GM19239 (cell line): ENCODE results near the gene GNAT2.

ENCODE experiments used
- DNase-seq: peaks from one replicate; pipeline ENCODE4 v3.0.0; 2011; ENCODE audit warnings: low spot score; ENCODE audit not compliant: insufficient read length
- FAIRE-seq: peaks from 2 replicates; lab custom pipeline; 2011; peaks lifted over from hg19 to GRCh38; lab: Jason Lieb, UNC

Gene GNAT2

DNA sequence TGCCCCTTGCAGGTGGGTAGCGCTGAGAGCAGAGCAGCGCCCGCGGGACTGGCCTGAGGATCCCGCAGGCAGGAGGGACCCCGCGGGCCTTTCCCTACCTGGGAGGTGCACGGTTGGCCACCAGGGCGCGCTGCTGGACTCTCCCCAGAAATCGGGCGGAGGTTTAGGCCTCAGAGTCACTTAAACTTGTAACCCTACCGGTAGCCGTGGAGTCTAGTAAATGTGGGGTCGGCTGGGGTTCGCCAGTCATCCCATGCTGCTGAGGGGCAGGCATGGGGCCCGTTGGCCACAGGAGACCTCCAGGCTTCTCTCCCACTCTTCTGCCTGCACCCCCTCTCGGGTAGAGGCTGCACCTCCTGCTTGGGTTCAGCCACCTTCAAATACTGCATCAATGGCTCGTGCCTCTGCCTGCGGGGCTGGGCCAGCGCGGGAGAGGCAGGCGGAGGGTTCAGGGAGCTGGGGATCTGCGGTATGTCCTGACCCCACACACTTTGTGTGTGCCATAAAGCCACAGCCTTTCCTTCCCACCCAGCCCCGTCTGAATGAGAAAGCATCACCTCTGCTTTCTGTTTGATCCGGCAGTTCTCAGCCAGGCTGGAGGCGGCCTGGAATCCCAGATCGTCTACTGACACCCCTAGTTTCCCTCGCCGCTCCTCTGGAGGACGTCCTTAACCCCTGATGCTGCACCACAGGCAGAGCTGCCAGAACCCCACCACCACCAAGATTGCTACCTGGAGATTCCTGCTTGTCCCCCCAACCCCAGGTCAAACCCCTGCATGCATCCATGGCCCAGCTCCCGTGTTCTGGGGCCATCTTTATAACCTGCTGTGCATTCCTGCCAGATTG lies 24.2 kb upstream of the GNAT2 start:
- peak; percentile 76 for FAIRE-seq
- DNase-seq, result peak; percentile 73

DNA sequence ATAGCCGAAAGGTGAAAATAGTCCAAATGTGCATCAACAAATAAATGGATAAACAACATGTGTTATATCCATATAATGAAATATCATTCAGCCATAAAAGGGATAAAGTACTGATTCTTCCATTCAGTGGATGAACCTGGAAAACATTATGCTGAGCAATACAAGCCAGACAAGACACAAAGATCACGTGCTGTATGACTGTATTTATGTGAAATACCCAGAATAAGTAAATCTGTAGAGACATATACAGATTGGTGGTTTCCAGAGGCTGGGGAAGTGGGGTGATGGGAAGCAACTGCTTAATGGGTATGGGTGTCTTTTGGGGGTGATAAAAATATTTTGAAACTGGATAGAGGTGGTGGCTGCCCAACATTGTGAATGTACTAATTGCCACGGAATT lies 23.2 kb upstream of the GNAT2 start:
- DNase-seq (no peak), FAIRE-seq (no peak)

DNA sequence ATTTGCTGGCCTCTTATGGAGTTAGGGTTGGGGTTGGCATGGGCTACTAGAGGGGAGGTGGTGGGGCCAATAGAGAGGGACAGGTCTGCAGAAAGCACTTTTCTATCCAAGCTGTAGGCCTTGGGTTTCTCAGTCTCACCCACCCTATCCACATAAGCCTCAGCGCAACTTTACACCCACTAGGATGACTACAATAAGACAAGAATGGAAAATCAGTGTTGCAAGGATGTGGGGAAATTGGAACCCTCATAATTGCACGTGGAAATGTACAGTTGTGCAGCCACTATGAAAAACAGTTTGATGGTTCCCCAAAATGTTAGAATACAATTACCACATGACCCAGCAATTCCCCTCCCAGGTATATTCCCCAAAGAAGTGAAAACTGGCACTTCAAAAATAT lies 22.4 kb upstream of the GNAT2 start:
- DNase-seq, result no peak
- no peak for FAIRE-seq

DNA sequence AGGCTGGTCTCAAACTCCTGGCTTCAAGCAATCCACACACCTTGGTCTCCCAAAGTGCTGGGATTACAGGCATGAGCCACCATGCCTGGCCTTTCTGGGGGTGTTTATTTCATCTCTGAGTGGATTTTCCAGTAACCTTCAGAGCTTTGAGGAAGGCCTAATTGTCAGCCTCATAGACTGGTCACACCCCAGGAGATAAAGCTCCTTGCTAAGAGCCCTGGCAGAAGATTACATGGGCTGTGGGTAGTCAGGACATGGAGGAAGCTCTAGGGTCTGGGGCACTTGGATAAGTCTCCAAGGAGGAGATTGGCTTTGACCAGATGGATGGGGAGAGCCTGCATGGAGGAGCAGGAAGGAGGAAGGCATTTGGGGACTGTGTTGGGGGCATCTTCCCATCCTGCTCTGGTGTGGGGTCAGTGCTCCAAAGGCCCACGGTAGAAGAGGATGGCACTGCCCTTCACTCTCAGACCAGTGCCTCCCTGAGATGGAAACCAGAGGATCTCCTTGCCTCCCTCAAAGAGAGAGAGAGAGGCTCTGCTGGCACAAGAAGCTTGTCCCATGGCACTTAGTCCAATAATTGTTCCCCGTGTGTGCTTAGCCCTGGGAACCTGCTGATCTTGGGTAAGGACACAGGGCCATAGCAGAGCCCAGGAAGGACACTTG lies 21.8 kb upstream of the GNAT2 start:
- FAIRE-seq (no peak), DNase-seq (no peak)

DNA sequence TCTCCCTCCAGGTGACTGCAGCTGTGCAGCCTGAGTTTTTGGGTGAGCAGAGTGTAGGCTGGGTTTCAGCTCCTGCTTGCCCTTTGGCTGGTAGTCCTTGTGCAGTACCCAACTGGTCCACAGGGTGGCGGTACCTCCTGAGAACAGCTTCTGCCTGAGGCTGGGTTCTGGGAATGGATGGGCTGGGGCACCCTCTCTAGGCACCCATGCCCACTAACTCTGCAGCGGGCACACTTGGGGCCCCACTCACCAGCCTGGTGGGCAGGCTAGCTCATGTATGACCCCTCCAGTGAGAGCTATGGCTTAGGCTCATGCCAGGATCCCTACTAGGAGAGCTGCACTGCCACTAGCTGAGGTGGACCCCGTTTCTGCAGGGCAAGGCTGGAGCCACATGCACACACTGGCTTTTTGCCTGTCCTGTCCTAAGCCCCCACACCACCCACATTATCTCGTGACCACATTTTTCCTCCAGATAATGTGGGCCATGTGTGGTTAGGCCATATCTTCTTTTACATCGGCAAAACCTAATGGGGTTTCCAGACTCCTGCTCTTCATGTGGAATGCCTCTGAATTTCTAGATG lies 21.0 kb upstream of the GNAT2 start:
- DNase-seq (peak; percentile 59), FAIRE-seq (peak; percentile 86)

DNA sequence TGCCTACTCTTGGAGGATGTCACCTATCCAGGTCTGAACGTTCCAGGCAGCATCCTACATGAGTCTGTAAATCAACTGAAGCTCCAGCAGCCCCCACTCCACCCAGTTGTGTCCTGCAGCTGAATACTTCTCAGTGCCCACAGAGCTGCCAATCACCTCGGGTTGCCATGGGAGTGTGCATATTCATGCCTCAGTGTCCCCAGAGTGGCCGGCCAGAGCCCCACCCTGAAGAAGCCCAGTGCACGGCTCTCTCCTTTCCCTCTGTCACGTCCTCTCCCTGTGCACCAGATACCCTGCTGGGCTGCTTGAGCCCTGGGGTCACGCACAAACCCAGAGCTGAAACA lies 20.4 kb upstream of the GNAT2 start:
- no peak for FAIRE-seq
- DNase-seq, result no peak

DNA sequence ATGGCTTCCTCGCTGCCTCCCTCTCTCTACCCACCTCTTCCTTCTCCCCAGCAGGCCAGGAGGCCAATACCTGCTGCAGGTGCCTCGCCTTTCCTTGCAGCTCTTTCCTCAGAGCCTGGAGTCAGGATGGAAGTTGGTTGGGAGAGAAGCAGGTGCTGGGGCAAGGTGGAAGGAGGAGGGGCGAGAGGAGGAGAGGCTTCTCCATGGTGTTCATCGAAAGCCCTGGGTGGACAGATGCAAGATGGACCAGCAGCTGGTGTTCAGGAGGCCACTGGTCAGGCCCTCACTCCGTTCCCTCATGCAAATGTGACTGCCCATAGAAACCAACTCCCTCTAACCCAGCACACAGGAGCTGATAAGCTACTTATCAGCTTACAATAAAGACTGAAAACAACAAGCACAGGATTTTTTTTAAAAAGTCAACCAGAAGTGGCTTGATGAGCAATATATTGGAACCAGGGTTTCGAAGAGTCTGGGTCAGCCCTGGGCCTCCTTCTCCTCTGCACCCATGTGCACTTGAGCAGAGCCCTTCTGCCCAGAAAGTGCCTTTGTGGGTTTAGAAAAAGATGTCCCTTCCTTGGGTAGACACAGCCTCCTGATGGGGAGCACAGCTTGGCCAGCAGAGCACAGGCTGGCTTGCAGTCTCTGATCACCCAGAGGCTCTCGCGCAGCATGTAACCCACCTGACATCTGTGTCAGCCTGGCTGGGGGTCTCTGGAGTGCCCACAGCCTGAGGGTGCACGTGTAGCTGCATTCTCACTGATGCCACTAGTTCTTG lies 19.8 kb upstream of the GNAT2 start:
- DNase-seq (no peak), FAIRE-seq (no peak)

DNA sequence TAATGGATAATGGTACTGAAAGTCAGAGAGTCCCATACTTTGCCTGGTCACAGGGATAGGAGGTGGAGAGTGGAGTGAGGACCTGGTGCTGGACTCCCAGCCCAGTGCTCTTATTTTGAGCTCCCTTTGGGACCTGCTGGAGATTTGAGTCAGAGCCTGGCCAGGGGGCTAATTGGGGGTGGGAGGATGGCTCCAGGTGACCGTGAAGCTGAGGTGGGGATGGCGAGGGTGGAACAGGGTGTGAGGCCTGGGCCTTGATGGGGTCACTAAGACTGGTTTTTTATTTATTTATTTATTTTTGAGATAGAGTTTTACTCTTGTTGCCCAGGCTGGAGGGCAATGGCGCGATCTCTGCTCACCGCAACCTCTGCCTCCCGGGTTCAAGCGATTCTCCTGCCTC lies 18.0 kb upstream of the GNAT2 start:
- FAIRE-seq, result no peak

DNA sequence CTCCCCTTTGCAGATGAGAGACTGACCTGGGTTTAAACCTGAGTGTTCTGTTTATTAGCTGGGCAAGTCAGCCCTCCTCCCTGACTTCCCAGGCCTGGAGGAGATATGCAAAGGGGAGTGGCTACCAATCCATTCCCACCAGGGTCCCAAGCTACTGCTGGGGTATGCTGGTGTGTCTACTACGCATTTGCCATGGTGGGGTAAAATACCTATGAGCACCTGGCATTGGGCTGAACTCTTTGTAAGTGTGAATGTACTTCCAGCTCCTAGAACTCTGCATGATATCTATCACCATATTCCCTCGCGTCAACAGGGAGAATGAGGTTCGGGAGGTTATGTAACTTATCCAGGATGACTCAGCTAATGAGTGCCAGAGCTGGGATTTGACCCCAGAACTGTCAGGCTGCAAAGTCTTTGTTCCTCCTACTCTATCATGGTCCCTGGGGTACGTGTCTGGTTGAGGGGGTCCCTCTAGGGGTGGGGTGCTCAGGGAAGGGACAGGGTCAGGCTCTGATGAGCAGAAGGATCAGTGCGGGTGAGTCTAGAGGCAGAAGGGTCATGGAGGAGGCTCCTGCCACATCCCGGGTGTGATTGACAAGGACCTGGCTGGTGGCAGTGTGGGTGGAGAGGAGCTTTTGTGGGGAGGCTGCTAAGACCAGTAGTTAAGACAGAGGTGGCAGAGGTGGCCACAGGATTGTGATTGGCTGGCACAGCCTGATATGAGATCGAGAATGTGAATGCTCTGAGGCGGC lies 17.0 kb upstream of the GNAT2 start:
- DNase-seq (no peak), FAIRE-seq (no peak)

More for the DNA sequence above, 18.0 kb upstream of the GNAT2 start:
- DNase-seq, result no peak

DNA sequence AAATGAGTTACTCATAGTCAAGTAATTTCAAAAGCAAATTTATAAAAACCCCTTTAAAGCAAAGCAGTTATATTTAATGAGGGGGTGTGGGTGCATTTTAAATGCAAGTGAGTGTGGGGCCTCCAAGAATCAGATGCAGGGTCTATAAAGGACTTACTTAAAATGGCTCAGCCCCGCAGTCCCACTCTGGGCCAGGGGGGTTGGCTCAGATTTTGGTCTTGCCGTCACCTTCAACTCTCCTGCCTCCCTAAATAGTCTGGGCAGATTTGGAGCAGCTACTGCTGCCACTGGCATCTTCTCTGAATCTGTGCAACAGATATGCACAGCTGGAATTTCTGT lies 16.4 kb upstream of the GNAT2 start:
- FAIRE-seq (no peak), DNase-seq (no peak)

DNA sequence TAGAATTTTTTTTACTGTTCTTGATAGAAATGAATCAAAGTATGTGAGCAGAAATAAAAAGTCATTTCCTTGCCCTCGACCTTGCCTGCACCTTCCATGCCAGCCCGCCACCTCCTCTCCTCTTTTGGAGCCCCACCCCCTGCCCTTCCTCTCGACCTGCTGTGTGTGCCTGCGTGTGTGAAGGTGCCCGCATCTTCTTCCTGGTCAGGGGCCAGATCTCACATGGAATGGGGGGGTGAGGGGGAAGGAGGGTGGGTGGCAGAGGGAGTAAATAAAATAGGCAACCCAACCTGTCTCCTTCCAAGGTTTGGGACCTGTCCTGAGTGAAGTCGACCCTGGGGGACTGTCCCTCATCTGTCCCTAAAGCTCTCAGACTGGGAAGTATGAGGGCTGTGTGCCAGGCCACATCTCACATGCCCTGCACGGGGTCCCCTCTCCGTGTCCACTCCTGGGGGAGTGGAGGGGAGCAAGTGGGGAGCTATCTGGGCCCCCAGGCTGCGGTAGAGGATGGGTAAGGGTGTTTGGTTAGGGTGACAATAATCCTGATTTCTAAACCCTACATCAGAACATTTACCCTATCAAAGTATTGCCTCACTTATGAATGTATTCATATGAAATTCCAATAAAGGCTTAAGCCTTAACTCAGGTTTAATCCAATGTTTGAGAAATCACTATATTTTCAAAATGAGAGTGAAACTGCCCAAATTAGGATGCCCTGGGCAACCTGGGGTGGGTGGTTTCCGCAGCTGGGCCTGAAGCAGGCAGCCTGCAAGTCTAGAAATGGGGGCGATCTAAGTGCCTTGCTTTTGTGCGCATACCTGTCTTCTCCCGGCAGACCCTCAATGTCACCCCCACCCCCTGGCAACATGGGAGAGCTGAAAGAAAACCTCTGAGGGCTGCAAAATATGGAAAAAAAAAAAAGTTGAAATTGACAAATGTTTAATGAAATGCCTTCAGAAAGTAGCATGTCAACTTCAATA lies 15.6 kb upstream of the GNAT2 start:
- no peak for FAIRE-seq
- no peak for DNase-seq

DNA sequence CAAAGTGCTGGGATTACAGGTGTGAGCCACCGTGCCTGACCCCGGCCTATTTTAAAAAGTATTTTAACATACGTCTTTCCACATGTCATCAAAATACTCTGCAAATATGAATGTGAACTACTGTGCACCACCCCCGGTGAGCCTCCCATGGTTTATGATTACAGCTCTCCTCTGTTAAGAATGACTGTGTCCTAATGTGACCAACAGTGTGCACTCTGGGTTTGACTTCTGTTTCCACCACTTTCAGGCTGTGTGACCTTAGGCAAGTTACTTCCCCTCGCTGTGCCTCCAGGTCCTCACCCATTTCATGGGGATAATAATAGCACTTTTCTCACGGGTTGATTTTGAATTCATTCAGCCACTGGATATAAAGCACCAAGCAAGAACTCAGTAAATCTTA lies 14.9 kb upstream of the GNAT2 start:
- DNase-seq (no peak), FAIRE-seq (peak; percentile 49)

DNA sequence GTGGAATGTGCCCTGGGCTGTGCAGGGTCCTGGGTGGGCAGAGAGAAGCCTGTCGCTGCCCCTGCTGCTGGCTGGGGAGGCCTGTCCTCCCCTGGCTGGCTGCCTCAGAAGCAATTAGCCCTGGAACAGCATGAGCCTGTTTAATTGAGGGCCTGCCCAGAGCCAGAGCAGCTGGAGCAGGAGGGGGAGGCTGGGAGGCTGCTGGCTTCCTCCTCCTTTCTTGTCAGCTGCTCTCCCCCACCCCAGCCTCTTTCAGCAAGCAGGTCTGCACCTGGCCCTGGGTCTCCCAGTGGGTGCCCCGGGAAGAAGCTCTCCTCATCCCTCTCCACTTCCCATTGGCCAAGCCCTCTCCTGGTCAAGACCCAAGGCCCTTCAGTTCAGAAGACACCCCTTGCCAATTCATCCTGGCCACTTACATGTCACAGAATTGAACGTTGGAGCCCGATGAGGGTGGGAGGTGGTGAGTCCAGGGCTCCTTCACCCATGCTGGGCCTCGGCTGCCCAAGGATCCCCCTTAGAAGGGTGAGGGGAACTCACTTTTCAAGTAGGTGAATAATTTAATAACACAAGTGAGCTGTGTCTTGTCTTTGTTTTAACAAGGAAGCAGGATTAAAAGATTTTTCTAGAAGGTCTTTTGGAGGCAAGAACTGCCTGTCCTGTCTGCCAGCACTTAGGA lies 13.4 kb upstream of the GNAT2 start:
- DNase-seq (no peak), FAIRE-seq (no peak)

DNA sequence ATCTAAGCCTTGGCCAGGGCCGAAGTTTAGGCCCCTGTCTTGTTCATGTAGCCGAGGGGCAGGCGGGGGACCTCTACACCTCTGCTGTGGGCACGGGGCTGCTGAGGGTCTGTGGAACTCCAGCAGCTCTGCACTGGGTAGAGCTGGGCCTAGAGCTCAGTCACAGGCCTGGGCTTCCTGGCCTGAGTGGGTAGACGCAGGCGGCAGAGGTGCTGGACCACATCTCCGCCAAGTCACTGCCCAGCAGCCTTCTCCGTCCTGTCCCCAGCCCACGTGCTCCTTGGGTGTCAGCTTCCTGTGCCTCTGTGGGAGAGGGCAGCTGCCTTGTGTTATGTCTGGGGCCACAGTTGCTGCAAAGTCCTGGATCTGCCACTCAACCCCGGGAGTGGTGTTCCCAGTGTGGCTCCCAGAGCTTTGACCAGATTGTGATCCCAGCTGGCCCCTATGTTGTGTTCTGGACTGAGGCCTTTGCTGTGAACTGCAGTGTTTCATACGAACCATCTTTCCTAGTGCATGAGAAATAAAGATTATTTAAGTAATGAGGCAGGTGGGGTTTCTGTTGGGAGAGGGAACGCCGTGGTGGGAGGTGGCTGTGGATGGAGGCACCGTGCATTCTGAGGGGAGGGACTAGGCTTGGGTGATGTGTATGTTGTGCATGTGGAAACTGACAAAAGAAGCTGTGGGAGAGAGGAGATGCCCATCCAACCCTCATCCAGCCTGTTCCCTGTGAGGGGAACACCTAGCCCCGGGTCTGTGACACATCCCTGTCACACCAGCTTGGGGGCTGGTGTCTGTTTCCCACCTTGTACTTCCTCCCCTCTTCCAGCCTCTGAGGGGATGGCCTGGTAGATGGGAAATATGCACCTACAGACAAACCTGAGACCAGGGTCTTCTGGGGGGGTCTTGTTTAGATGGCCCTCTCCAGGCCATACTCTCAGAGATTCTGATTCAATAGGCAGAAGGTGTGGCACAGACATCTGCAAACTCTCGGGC lies 12.4 kb upstream of the GNAT2 start:
- FAIRE-seq (no peak), DNase-seq (no peak)

DNA sequence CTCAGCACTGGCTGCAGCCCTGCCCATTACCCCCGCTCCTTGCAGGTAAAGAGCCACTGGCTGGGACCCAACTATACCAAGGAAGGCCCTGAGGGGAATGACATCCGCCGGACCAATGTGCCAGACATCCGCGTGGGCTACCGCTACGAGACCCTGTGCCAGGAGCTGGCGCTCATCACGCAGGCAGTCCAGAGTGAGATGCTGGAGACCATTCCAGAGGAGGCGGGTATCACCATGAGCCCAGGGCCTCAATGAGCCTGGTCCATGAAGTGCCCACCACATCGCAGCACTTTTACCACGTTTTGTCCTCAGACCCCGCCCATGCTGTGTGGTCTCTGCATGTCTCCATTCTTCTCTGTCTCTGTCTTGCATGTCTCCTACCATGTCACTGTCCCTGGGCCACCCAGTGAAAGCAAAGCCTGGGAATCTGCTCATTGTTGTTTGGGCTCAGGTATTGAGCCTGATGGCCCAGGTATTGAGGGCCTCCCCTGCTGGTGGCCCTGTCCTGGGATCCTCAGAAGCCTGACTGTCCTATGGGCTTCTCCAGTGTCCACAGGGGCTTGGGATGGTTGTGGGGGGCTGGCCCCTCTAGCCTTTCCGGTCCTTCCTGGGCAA lies 11.6 kb upstream of the GNAT2 start:
- DNase-seq (no peak), FAIRE-seq (no peak)

DNA sequence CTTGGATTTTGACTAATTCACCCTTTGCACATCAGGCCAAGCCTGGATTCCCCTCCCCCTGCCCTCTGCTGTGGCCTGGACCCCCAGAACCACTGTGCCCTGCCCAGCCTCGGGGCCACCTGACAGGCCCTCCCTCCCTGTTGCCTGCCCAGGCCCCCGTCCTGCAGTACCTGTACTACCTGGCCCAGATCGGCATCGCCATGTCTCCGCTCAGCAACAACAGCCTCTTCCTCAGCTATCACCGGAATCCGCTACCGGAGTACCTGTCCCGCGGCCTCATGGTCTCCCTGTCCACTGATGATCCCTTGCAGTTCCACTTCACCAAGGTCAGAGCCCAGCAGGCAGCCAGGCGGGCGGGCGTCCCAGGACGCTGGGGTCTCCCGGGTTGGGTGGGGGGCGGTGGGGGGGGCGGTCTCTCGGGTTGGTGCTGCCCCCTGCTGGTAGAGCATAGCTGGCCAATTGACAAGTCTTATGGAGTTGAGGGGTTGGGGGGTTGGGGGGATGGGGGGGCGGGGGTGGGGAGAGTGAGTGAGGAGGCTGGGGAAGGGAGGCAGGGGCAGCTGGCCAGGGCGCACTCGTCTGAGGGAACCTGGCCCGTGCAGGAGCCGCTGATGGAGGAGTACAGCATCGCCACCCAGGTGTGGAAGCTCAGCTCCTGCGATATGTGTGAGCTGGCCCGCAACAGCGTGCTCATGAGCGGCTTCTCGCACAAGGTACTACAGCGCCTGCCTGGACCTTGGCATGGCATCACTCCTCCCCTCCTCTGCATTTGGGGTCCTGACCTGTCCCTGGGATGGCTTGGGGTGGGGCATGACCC lies 10.9 kb upstream of the GNAT2 start:
- FAIRE-seq, result no peak
- DNase-seq, result no peak
